Karpas-422 (cell line): ENCODE results near the gene ATP11A. TPM values are rescaled to one million over a fixed set of nuclear protein-coding genes. Genes with fewer than 3 reads are reported as not detected.

Source experiments
- DNase-seq: peaks from one replicate; pipeline ENCODE4 v3.0.0-alpha.2; 2015
- H2AFZ ChIP-seq: fragments of 200-600 bp; sonication (generic); 2 replicates; pipeline ENCODE4 v1.6.1; 2014; ENCODE audit warnings: antibody characterized with exemption, low read length, mixed read lengths
- H3K27ac ChIP-seq: fragments of 200-600 bp; sonication (generic); 2 replicates; pipeline ENCODE4 v1.5.1; 2014; ENCODE audit warnings: mild to moderate bottlenecking, low read length, moderate library complexity
- H3K27me3 ChIP-seq: fragments of 200-600 bp; sonication (generic); 2 replicates; pipeline ENCODE4 v1.6.1; 2014; ENCODE audit warnings: low read length, mixed read lengths
- H3K36me3 ChIP-seq: fragments of 200-600 bp; sonication (generic); 2 replicates; pipeline ENCODE4 v1.6.1; 2014; ENCODE audit warnings: low read length, mixed read lengths; ENCODE audit not compliant: insufficient read depth
- H3K4me1 ChIP-seq: fragments of 200-600 bp; sonication (generic); 2 replicates; pipeline ENCODE4 v1.6.1; 2014; ENCODE audit warnings: mild to moderate bottlenecking, low read length, mixed read lengths
- H3K4me2 ChIP-seq: fragments of 200-600 bp; sonication (generic); 2 replicates; pipeline ENCODE4 v1.6.1; 2014; ENCODE audit warnings: low read length, low read depth, mild to moderate bottlenecking; ENCODE audit not compliant: poor library complexity, severe bottlenecking
- H3K4me3 ChIP-seq: fragments of 200-600 bp; sonication (generic); 2 replicates; pipeline ENCODE4 v1.5.1; 2014; ENCODE audit warnings: mild to moderate bottlenecking, antibody characterized with exemption, low read length, mixed read lengths
- H3K79me2 ChIP-seq: fragments of 200-600 bp; sonication (generic); 2 replicates; pipeline ENCODE4 v1.6.1; 2014; ENCODE audit warnings: mild to moderate bottlenecking, low read length, mixed read lengths
- H3K9ac ChIP-seq: fragments of 200-600 bp; sonication (generic); 2 replicates; pipeline ENCODE4 v1.6.0; 2014; ENCODE audit warnings: low read length
- H3K9me2 ChIP-seq: fragments of 200-600 bp; sonication (generic), shearing (Covaris generic); replicated peaks from 2 replicates; pipeline ENCODE4 v1.6.0; 2014; ENCODE audit warnings: mild to moderate bottlenecking, low read length, moderate library complexity; ENCODE audit not compliant: insufficient read depth
- H3K9me3 ChIP-seq: fragments of 300-700, 200-600 bp; sonication (generic); 2 replicates; pipeline ENCODE4 v1.6.1; 2014; ENCODE audit warnings: low read length, mixed read lengths
- H4K20me1 ChIP-seq: fragments of 200-600 bp; sonication (generic); 2 replicates; pipeline ENCODE4 v1.6.1; 2014; ENCODE audit warnings: mild to moderate bottlenecking, antibody characterized with exemption, low read length, low read depth; ENCODE audit not compliant: insufficient read depth
- total RNA-seq: library from RNA; depleted of rRNA; stranded (reverse); fragments of >200 nt; shearing (Covaris generic); gene quantifications from 2 replicates; pipeline ENCODE4 v1.2.3, GENCODE V29; 2014; ENCODE audit warnings: low replicate concordance

Gene ATP11A
- total RNA-seq, 1 experiment from 2014 or later = 0.11 TPM

DNA sequence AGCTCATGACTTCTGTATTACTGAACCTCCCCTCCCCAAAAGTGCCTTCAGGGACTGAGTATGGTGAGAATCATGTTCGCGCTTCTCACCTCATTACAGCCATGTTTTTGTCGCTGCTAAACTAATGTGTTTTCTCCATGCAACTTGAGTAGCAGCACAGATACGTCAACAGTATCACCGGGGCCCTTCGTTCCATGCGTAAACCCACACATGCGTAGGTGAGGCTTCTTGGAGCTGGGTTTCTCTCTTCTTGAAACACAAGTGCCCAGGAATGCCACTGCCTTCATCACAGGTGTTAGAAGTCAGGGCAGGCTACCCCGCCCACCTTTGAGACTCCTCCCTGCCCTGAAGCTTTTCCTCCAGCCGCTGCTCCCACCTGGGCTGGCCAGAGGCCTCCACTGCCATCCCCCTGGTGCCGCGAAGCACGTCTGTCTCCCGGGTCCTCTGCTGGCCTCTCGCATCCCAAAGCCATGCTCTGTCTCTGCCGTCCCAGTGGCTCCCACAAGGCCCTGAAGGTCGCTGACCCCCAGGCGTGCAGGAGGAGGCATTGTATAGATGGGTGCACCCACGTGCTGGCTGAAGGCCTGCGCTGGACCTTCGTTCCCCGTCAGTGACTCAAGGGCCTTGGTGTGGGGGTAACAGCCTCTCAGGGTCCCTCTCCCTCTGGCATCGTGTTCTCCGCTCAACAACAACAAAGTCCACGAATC is 143.9 kb downstream of the ATP11A start:
- Histone ChIP-seq H3K4me3 (no peak overlapping the region), H3K9ac (no peak overlapping the region), H3K9me2 (no peaks in the 10 kb centered on the region), H3K4me2 (no peak overlapping the region), H3K27ac (no peak overlapping the region), H3K27me3 (no peaks in the 10 kb centered on the region), H3K79me2 (no peaks in the 10 kb centered on the region), H2AFZ (no peak overlapping the region), H3K4me1 (no peaks in the 10 kb centered on the region), H3K36me3 (no peaks in the 10 kb centered on the region), H3K9me3 (no peaks in the 10 kb centered on the region), H4K20me1 (no peaks in the 10 kb centered on the region)
- DNase-seq = no peak

DNA sequence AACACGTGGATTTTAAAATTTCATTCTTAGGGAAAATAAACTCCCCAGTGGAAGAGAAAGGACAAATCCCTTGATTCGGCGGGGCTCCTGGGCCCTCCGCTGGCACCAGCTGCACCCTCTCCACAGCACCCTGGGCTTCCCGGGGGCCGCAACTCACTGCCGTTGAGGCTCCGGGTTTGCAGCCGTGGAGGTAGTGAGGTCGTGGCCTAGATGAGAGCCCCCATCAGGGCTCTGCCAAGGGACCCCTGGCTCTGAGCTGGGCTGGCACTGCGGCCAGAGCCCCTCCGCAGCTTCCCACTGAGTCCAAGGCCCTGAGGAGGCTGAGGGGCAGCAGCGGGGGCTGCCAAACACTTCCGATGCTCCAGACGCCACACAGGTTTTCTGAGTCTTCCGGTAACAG is 145.5 kb downstream of the ATP11A start:
- H3K27me3 ChIP-seq = no peaks in the 10 kb centered on the region
- no peaks in the 10 kb centered on the region for H3K9me3 ChIP-seq
- no peaks in the 10 kb centered on the region for H3K9me2 ChIP-seq
- no peak overlapping the region for H3K4me3 ChIP-seq
- no peaks in the 10 kb centered on the region for H3K4me1 ChIP-seq
- H4K20me1 ChIP-seq = no peaks in the 10 kb centered on the region
- DNase-seq = no peak
- H3K9ac ChIP-seq = no peak overlapping the region
- H3K4me2 ChIP-seq = no peak overlapping the region
- H2AFZ ChIP-seq = no peak overlapping the region
- no peaks in the 10 kb centered on the region for H3K79me2 ChIP-seq
- no peak overlapping the region for H3K27ac ChIP-seq
- no peaks in the 10 kb centered on the region for H3K36me3 ChIP-seq

- H3K4me2 ChIP-seq = no peak overlapping the region
- H3K79me2 ChIP-seq = no peaks in the 10 kb centered on the region
- H3K9me3 ChIP-seq = no peaks in the 10 kb centered on the region
- H2AFZ ChIP-seq = no peak overlapping the region
- H3K27ac ChIP-seq = no peak overlapping the region
- no peaks in the 10 kb centered on the region for H4K20me1 ChIP-seq
- H3K9ac ChIP-seq = no peak overlapping the region
- H3K9me2 ChIP-seq = no peaks in the 10 kb centered on the region
- no peaks in the 10 kb centered on the region for H3K27me3 ChIP-seq
- H3K4me1 ChIP-seq = no peaks in the 10 kb centered on the region
- no peak for DNase-seq
- no peak overlapping the region for H3K4me3 ChIP-seq
- no peaks in the 10 kb centered on the region for H3K36me3 ChIP-seq
These were observed 146.0 kb downstream of the ATP11A start for GRCh38 chr13:112835796-112836195.

DNA sequence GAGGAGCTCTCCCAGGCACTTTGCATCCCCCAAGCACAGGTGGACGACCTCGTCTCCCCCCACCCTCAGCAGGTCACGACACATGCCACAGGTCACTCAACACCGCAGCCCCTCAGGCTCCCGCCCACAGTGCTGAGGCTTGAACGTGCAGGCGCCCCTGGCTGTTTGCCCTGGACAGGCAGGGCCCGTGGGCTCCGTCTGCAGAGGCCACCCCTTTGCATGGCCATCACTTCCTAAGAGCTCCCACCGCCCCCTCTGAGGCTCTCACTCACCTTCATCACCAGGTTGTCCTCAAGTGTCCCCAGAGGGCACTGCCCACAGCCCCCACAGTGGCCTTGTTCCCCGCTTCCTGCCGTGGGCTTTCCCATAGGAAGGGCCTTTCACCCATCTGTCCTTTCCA is 147.1 kb downstream of the ATP11A start:
- Histone ChIP-seq H3K9me3 (no peaks in the 10 kb centered on the region), H3K4me1 (no peaks in the 10 kb centered on the region), H4K20me1 (no peaks in the 10 kb centered on the region), H3K9ac (no peak overlapping the region), H2AFZ (no peak overlapping the region), H3K36me3 (no peaks in the 10 kb centered on the region), H3K9me2 (no peaks in the 10 kb centered on the region), H3K79me2 (no peaks in the 10 kb centered on the region), H3K4me3 (no peak overlapping the region), H3K27me3 (no peaks in the 10 kb centered on the region), H3K27ac (no peak overlapping the region), H3K4me2 (no peak overlapping the region)
- DNase-seq = no peak

DNA sequence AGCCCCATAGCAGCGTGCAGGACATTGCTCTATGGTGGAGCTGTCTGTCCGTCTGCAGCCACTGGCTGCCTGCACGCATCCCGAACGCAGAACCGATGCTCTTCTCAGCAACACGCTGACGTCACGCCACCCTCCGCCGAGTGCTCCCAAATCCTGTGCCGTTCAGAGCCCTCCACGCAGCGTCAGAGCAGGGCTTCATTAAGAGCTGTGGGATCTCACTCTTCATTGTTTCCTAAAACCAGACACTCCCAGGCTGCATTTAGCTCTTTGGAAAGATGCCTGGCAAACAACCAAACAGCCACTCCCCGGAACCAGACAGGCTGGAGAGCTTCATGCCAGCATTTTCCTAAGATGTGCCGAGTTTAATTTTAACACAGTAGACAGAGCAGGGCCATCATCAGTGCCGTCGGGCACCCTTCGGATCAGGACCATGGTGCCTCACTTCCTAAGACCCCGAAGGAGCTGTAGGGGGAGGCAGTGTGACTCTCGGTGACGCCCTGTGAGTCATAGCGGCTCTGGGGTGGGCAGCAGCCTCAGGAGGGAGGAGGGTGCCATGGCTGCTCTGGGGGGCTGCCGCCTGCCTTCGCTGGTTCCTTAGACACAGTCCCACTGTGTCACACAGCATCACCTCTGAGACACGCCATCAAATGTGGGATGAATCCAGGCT is 147.7 kb downstream of the ATP11A start:
- Histone ChIP-seq H3K9me2 (no peaks in the 10 kb centered on the region), H3K9ac (no peak overlapping the region), H3K79me2 (no peaks in the 10 kb centered on the region), H3K27ac (no peak overlapping the region), H3K4me2 (no peak overlapping the region), H3K4me3 (no peak overlapping the region), H4K20me1 (no peaks in the 10 kb centered on the region), H3K27me3 (no peaks in the 10 kb centered on the region), H3K4me1 (no peaks in the 10 kb centered on the region), H2AFZ (no peak overlapping the region), H3K36me3 (no peaks in the 10 kb centered on the region), H3K9me3 (no peaks in the 10 kb centered on the region)
- DNase-seq = no peak

DNA sequence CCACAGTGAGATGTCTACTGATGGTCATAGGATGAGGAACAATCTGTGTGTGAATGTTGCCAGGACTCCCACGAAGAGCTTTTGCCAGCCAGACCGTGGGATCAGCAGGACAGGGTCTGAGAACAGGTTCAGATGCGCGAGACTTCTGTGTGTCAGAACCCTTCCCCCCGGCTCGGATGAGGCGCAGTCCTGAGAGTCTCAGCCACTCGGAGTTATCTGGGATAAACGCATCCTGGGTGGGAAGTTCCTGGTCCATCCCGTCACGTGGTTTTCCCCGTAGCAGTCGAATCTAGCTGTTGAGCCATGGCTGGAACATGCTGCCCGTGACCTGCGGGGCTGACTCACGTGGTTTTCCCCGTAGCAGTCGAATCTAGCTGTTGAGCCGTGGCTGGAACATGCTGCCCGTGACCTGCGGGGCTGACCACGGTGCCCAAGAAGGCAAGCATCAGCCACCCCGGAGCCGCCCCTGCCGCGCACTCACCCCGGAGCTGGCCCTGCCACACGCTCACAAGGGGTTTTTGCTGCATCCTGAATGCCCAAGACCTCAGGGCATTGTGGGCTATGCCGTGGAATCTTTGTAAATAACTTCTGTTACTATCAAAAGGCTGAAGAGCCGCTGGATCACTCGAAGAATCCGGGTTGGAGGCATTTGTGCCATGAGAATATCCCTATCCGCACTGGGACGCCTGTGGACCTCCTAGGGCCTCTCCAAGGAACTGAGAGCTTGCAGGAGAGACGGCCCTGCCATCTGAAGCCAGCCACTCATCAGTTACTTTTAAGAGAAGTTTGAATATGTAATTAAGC is 148.4 kb downstream of the ATP11A start:
- no peaks in the 10 kb centered on the region for H3K9me2 ChIP-seq
- no peaks in the 10 kb centered on the region for H4K20me1 ChIP-seq
- H3K4me1 ChIP-seq = no peaks in the 10 kb centered on the region
- H3K36me3 ChIP-seq = no peaks in the 10 kb centered on the region
- no peaks in the 10 kb centered on the region for H3K79me2 ChIP-seq
- H3K27me3 ChIP-seq = no peaks in the 10 kb centered on the region
- no peaks in the 10 kb centered on the region for H3K9me3 ChIP-seq
- H2AFZ ChIP-seq = no peak overlapping the region
- no peak for DNase-seq
- no peak overlapping the region for H3K4me2 ChIP-seq
- no peak overlapping the region for H3K4me3 ChIP-seq
- H3K9ac ChIP-seq = no peak overlapping the region
- H3K27ac ChIP-seq = no peak overlapping the region

DNA sequence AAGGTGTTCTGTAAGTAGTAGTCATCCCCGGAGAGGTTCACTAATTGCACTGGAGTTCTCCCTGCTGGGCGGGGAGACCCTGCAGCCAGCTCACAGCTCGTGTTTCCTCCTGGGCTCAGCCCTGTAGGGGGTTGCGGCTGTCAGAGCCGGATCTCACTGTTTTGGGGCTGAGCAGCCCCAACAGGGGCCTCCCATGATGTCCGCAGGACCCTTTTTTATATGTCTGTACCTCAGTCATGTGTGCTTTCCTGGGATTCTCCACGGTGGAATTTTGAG is 148.9 kb downstream of the ATP11A start:
- no peak for DNase-seq
- Histone ChIP-seq H4K20me1 (no peaks in the 10 kb centered on the region), H2AFZ (no peak overlapping the region), H3K9ac (no peak overlapping the region), H3K9me3 (no peaks in the 10 kb centered on the region), H3K27me3 (no peaks in the 10 kb centered on the region), H3K4me3 (no peak overlapping the region), H3K36me3 (no peaks in the 10 kb centered on the region), H3K4me1 (no peaks in the 10 kb centered on the region), H3K4me2 (no peak overlapping the region), H3K79me2 (no peaks in the 10 kb centered on the region), H3K9me2 (no peaks in the 10 kb centered on the region), H3K27ac (no peak overlapping the region)

- no peak overlapping the region for H3K27ac ChIP-seq
- no peak overlapping the region for H3K4me2 ChIP-seq
- peak; percentile 42 for DNase-seq
- H3K27me3 ChIP-seq = no peaks in the 10 kb centered on the region
- no peaks in the 10 kb centered on the region for H4K20me1 ChIP-seq
- H3K9me2 ChIP-seq = no peaks in the 10 kb centered on the region
- no peak overlapping the region for H3K4me3 ChIP-seq
- no peaks in the 10 kb centered on the region for H3K36me3 ChIP-seq
- no peaks in the 10 kb centered on the region for H3K79me2 ChIP-seq
- H3K4me1 ChIP-seq = no peaks in the 10 kb centered on the region
- no peaks in the 10 kb centered on the region; the same call in 1 of the 2 replicates for H3K9me3 ChIP-seq
- H3K9ac ChIP-seq = no peak overlapping the region
- no peak overlapping the region for H2AFZ ChIP-seq
These were observed 149.7 kb downstream of the ATP11A start for GRCh38 chr13:112839356-112840105.
